ENCODE measurements around the gene DYNC2I2. TPM values are rescaled to one million over a fixed set of nuclear protein-coding genes. Genes with fewer than 3 reads are reported as not detected.
A peak's percentile ranks its signal among the peaks of the same experiment; 100 is the strongest.
"Not testable (repeated sequence)": the region's sequence is repeated elsewhere in the genome, so short reads cannot be mapped to it uniquely, and the experiment has no call there.

Gene DYNC2I2
- total RNA-seq, 2 donors from 2014 or later, result 3.7 to 3.8 TPM

GRCh38 chr9:128693738-128694137 lies 37.1 kb upstream of the DYNC2I2 start:
- H3K27me3 Mint-ChIP-seq; DNase-seq; H3K4me3 Mint-ChIP-seq; ATAC-seq; H3K9me3 ChIP-seq (ENCODE audit: control insufficient read depth, low read length, poor library complexity, severe bottlenecking); H3K36me3 Mint-ChIP-seq (ENCODE audit: low read depth): not testable (repeated sequence)
- Mint-ChIP-seq H3K27ac (peak overlapping the region; percentile 91), H3K4me1 (peaks cover 22% of the 10 kb centered on the region)

GRCh38 chr9:128690684-128691034 lies 34.0 kb upstream of the DYNC2I2 start:
- Mint-ChIP-seq H3K27ac (peak overlapping the region; percentile 98), H3K4me1 (peaks cover 35% of the 10 kb centered on the region), H3K36me3 (ENCODE audit: low read depth) (peaks cover 9% of the 10 kb centered on the region)

GRCh38 chr9:128689820-128690683 lies 33.4 kb upstream of the DYNC2I2 start:
- Mint-ChIP-seq H3K27me3 (no peaks in the 10 kb centered on the region), H3K4me3 (peak overlapping the region; percentile 100), H3K4me1 (peaks cover 41% of the 10 kb centered on the region), H3K27ac (peak overlapping the region; percentile 98), H3K36me3 (ENCODE audit: low read depth) (peaks cover 9% of the 10 kb centered on the region)
- DNase-seq (peak in 2 of 3 donors; percentile 57 to 58), ATAC-seq (peak; percentile 27)
- no peaks in the 10 kb centered on the region for H3K9me3 ChIP-seq (ENCODE audit: control insufficient read depth, low read length, poor library complexity, severe bottlenecking)

More at GRCh38 chr9:128690684-128691034, 34.0 kb upstream of the DYNC2I2 start:
- ATAC-seq (peak; percentile 16), DNase-seq (no peak)
- Mint-ChIP-seq H3K4me3 (peak overlapping the region; percentile 100), H3K27me3 (no peaks in the 10 kb centered on the region)
- no peaks in the 10 kb centered on the region for H3K9me3 ChIP-seq (ENCODE audit: control insufficient read depth, low read length, poor library complexity, severe bottlenecking)

- Mint-ChIP-seq H3K27me3 (no peaks in the 10 kb centered on the region), H3K4me3 (peak overlapping the region; percentile 87), H3K4me1 (peaks cover 48% of the 10 kb centered on the region), H3K27ac (no peak overlapping the region), H3K36me3 (ENCODE audit: low read depth) (peaks cover 9% of the 10 kb centered on the region)
- H3K9me3 ChIP-seq (ENCODE audit: control insufficient read depth, low read length, poor library complexity, severe bottlenecking), result no peaks in the 10 kb centered on the region
- DNase-seq (peak; percentile 44 to 59 (median 57)), ATAC-seq (peak; percentile 24)
Observed at GRCh38 chr9:128689293-128689774, 32.7 kb upstream of the DYNC2I2 start.

GRCh38 chr9:128688501-128689292 lies 32.0 kb upstream of the DYNC2I2 start, which contains the start of gene SET:
SET (plus strand) TSS chr9:128689222; CDS start chr9:128689583, 361 bp downstream.
- peak within 1 kb of the TSS; percentile 98 for H3K27ac Mint-ChIP-seq
- peak within 1 kb of the TSS; percentile 100 for H3K4me3 Mint-ChIP-seq
- ATAC-seq, result peak; percentile 83
- no peaks in the 10 kb centered on the region for H3K9me3 ChIP-seq (ENCODE audit: control insufficient read depth, low read length, poor library complexity, severe bottlenecking)
- H3K4me1 Mint-ChIP-seq, result peaks cover 49% of the 10 kb centered on the region
- peak; percentile 90 to 95 (median 93) for DNase-seq
- H3K27me3 Mint-ChIP-seq, result no peaks in the 10 kb centered on the region
- H3K36me3 Mint-ChIP-seq (ENCODE audit: low read depth), result peaks cover 7% of the 10 kb centered on the region

GRCh38 chr9:128687453-128687852 lies 30.8 kb upstream of the DYNC2I2 start:
- DNase-seq (no peak), ATAC-seq (no peak)
- H3K27me3 Mint-ChIP-seq, result no peaks in the 10 kb centered on the region
- H3K4me1 Mint-ChIP-seq, result peaks cover 48% of the 10 kb centered on the region
- peaks cover 2% of the 10 kb centered on the region for H3K36me3 Mint-ChIP-seq (ENCODE audit: low read depth)
- H3K27ac Mint-ChIP-seq, result peak overlapping the region; percentile 98
- H3K4me3 Mint-ChIP-seq, result no peak overlapping the region
- H3K9me3 ChIP-seq (ENCODE audit: control insufficient read depth, low read length, poor library complexity, severe bottlenecking), result no peaks in the 10 kb centered on the region

GRCh38 chr9:128685636-128686489 lies 29.2 kb upstream of the DYNC2I2 start:
- Mint-ChIP-seq H3K27me3 (no peaks in the 10 kb centered on the region), H3K27ac (peak overlapping the region; percentile 98), H3K4me3 (peak overlapping the region; percentile 100), H3K4me1 (peaks cover 43% of the 10 kb centered on the region), H3K36me3 (ENCODE audit: low read depth) (peaks cover 2% of the 10 kb centered on the region)
- DNase-seq, result no peak
- ATAC-seq, result no peak
- H3K9me3 ChIP-seq (ENCODE audit: control insufficient read depth, low read length, poor library complexity, severe bottlenecking), result no peaks in the 10 kb centered on the region

- Mint-ChIP-seq H3K4me1 (peaks cover 38% of the 10 kb centered on the region), H3K27ac (peak overlapping the region; percentile 98), H3K27me3 (no peaks in the 10 kb centered on the region), H3K4me3 (peak overlapping the region; percentile 100), H3K36me3 (ENCODE audit: low read depth) (no peaks in the 10 kb centered on the region)
- H3K9me3 ChIP-seq (ENCODE audit: control insufficient read depth, low read length, poor library complexity, severe bottlenecking), result no peaks in the 10 kb centered on the region
- DNase-seq (peak; percentile 46 to 67 (median 59)), ATAC-seq (peak; percentile 48)
Observed at GRCh38 chr9:128684325-128685199, 27.9 kb upstream of the DYNC2I2 start.

GRCh38 chr9:128684065-128684324 lies 27.3 kb upstream of the DYNC2I2 start:
- Mint-ChIP-seq H3K4me3 (peak overlapping the region; percentile 100), H3K36me3 (ENCODE audit: low read depth) (no peaks in the 10 kb centered on the region), H3K27ac (peak overlapping the region; percentile 98), H3K4me1 (peaks cover 38% of the 10 kb centered on the region), H3K27me3 (no peaks in the 10 kb centered on the region)
- DNase-seq (no peak), ATAC-seq (no peak)
- H3K9me3 ChIP-seq (ENCODE audit: control insufficient read depth, low read length, poor library complexity, severe bottlenecking), result no peaks in the 10 kb centered on the region

- DNase-seq (no peak), ATAC-seq (peak; percentile 21)
- Mint-ChIP-seq H3K4me3 (peak overlapping the region; percentile 100), H3K4me1 (peaks cover 38% of the 10 kb centered on the region), H3K27me3 (no peaks in the 10 kb centered on the region), H3K36me3 (ENCODE audit: low read depth) (no peaks in the 10 kb centered on the region), H3K27ac (peak overlapping the region; percentile 98)
- no peaks in the 10 kb centered on the region for H3K9me3 ChIP-seq (ENCODE audit: control insufficient read depth, low read length, poor library complexity, severe bottlenecking)
Observed at GRCh38 chr9:128683340-128684064, 26.9 kb upstream of the DYNC2I2 start.

- H3K4me3 Mint-ChIP-seq, result no peak overlapping the region
- no peaks in the 10 kb centered on the region for H3K36me3 Mint-ChIP-seq (ENCODE audit: low read depth)
- no peak overlapping the region for H3K27ac Mint-ChIP-seq
- no peaks in the 10 kb centered on the region for H3K9me3 ChIP-seq (ENCODE audit: control insufficient read depth, low read length, poor library complexity, severe bottlenecking)
- no peak for ATAC-seq
- H3K27me3 Mint-ChIP-seq, result no peaks in the 10 kb centered on the region
- H3K4me1 Mint-ChIP-seq, result peaks cover 4% of the 10 kb centered on the region
- no peak for DNase-seq
Observed at GRCh38 chr9:128677794-128678193, 21.1 kb upstream of the DYNC2I2 start.

All from T-helper 17 cell (primary cell).